IMR-90 (cell line): ENCODE results near the gene SERHL2. TPM values are rescaled to one million over a fixed set of nuclear protein-coding genes. Genes with fewer than 3 reads are reported as not detected.

Experiments used
- ATAC-seq: fragments of 200-7000 bp; cut with Tn5 transposase; 2 replicates; pipeline ENCODE4 v1.9.1; 2020; ENCODE audit warnings: low read depth, mild to moderate bottlenecking, moderate library complexity
- BruUV-seq: library from RNA; stranded (reverse); fragments of 400-500 nt; replicated peaks from 2 replicates; lab custom pipeline; 2021; lab: Mats Ljungman, UMichigan
- CTCF ChIA-PET: fragments of 300-600 bp; formaldehyde crosslinking; extraction: SDS; loops from one replicate; lab custom pipeline; 2021; ENCODE audit warnings: antibody characterized with exemption; lab: Yijun Ruan, JAX
- POLR2A ChIA-PET: fragments of 300-600 bp; sonication (Branson Sonifier 250); formaldehyde crosslinking; loops from one replicate; lab custom pipeline; 2022; ENCODE audit warnings: antibody characterized with exemption; ENCODE audit not compliant: unreplicated experiment; lab: Charles Lee
- DNase-seq: peaks from one replicate; pipeline ENCODE4 v3.0.0; 2013
- H2AFZ ChIP-seq: replicated peaks from 2 replicates; pipeline ENCODE3; 2013; ENCODE audit warnings: low read length, mild to moderate bottlenecking; ENCODE audit not compliant: poor library complexity
- H2AK5ac ChIP-seq: 2 replicates; pipeline ENCODE4 v1.6.1; 2013; ENCODE audit warnings: low read depth, low read length, inconsistent platforms
- H2AK9ac ChIP-seq: replicated peaks from 2 replicates; pipeline ENCODE3; 2013; ENCODE audit warnings: mild to moderate bottlenecking, low read depth, low read length, moderate library complexity; ENCODE audit not compliant: poor library complexity
- H2BK120ac ChIP-seq: 2 replicates; pipeline ENCODE4 v1.6.1; 2013; ENCODE audit warnings: low read depth, low read length, inconsistent platforms
- H2BK15ac ChIP-seq: 3 replicates; pipeline ENCODE4 v1.6.1; 2013; ENCODE audit warnings: low read depth, low read length, inconsistent platforms
- H2BK20ac ChIP-seq: 2 replicates; pipeline ENCODE4 v1.6.1; 2013; ENCODE audit warnings: low read depth, mild to moderate bottlenecking, inconsistent platforms, low read length, moderate library complexity
- H2BK5ac ChIP-seq: 2 replicates; pipeline ENCODE4 v1.6.1; 2013; ENCODE audit warnings: mild to moderate bottlenecking, low read depth, low read length, inconsistent platforms; ENCODE audit not compliant: poor library complexity, severe bottlenecking
- H3K14ac ChIP-seq: replicated peaks from 2 replicates; pipeline ENCODE4 v1.6.1; 2013; ENCODE audit warnings: low read depth, low read length, inconsistent platforms
- H3K18ac ChIP-seq: 2 replicates; pipeline ENCODE4 v1.6.1; 2013; ENCODE audit warnings: low read depth, low read length, control low read depth
- H3K23ac ChIP-seq: 2 replicates; pipeline ENCODE4 v1.6.1; 2013; ENCODE audit warnings: low read depth, low read length, inconsistent platforms
- H3K27ac ChIP-seq: 2 replicates; pipeline ENCODE4 v1.5.1; 2013; ENCODE audit warnings: mild to moderate bottlenecking, control low read depth, low read length; ENCODE audit not compliant: insufficient read depth
- H3K27me3 ChIP-seq: 2 replicates; pipeline ENCODE4 v1.6.1; 2013; ENCODE audit warnings: low read length; ENCODE audit not compliant: control insufficient read depth, insufficient read depth
- H3K36me3 ChIP-seq: 2 replicates; pipeline ENCODE4 v1.6.1; 2013; ENCODE audit warnings: low read length, mixed read lengths; ENCODE audit not compliant: control insufficient read depth, insufficient read depth
- H3K4ac ChIP-seq: 2 replicates; pipeline ENCODE4 v1.6.1; 2013; ENCODE audit warnings: low read depth, low read length, inconsistent platforms
- H3K4me1 ChIP-seq: 2 replicates; pipeline ENCODE4 v1.6.1; 2013; ENCODE audit warnings: low read length, mixed read lengths; ENCODE audit not compliant: control insufficient read depth, insufficient read depth
- H3K4me2 ChIP-seq: 2 replicates; pipeline ENCODE4 v1.6.1; 2013; ENCODE audit warnings: low read depth, mild to moderate bottlenecking, control low read depth, low read length, moderate library complexity
- H3K4me3 ChIP-seq: 2 replicates; pipeline ENCODE4 v1.5.1; 2013; ENCODE audit warnings: low read depth, mild to moderate bottlenecking, control low read depth, low read length, moderate library complexity; ENCODE audit not compliant: insufficient read depth
- H3K56ac ChIP-seq: 2 replicates; pipeline ENCODE4 v1.6.1; 2013; ENCODE audit warnings: low read length, inconsistent platforms; ENCODE audit not compliant: insufficient read depth; ENCODE audit errors: extremely low read depth
- H3K79me1 ChIP-seq, 2 experiments: 2 replicates each; pipeline ENCODE4 v1.6.1; 2013; ENCODE audit warnings: low read length in 2 of 2, inconsistent platforms in 1 of 2, low read depth in 1 of 2
- H3K9ac ChIP-seq: 2 replicates; pipeline ENCODE4 v1.6.1; 2013; ENCODE audit warnings: low read depth, low read length, control low read depth
- H3K9me1 ChIP-seq: 2 replicates; pipeline ENCODE4 v1.6.1; 2013; ENCODE audit warnings: low read length, inconsistent platforms; ENCODE audit not compliant: insufficient read depth
- H3K9me3 ChIP-seq: 2 replicates; pipeline ENCODE4 v1.6.1; 2013; ENCODE audit warnings: low read length; ENCODE audit not compliant: control insufficient read depth, insufficient read depth
- H4K20me1 ChIP-seq: 2 replicates; pipeline ENCODE4 v1.6.1; 2013; ENCODE audit warnings: low read length, inconsistent platforms; ENCODE audit not compliant: insufficient read depth
- H4K5ac ChIP-seq: 2 replicates; pipeline ENCODE4 v1.6.1; 2013; ENCODE audit warnings: mild to moderate bottlenecking, low read depth, low read length, control low read depth
- H4K8ac ChIP-seq, 2 experiments: 2 replicates each; pipeline ENCODE4 v1.6.1; 2013; ENCODE audit warnings: low read depth in 2 of 2, low read length in 2 of 2, control low read depth in 1 of 2, inconsistent platforms in 1 of 2
- H4K91ac ChIP-seq: 2 replicates; pipeline ENCODE4 v1.6.1; 2013; ENCODE audit warnings: low read depth, low read length, inconsistent platforms; ENCODE audit not compliant: insufficient read depth
- CHD1 ChIP-seq: IDR thresholded peaks from 2 replicates; pipeline ENCODE4 v1.6.1; 2012; ENCODE audit warnings: low read depth, low read length, improper control_type of control experiment
- NFE2L2 ChIP-seq: fragments of 150-350 bp; IDR thresholded peaks from 2 replicates; pipeline ENCODE4 v1.6.1; 2016; ENCODE audit warnings: low read depth, mild to moderate bottlenecking, low read length
- RAD21 ChIP-seq: IDR thresholded peaks from 2 replicates; pipeline ENCODE4 v1.6.1; 2012; ENCODE audit warnings: low read length, improper control_type of control experiment
- WGBS, 2 experiments: methylation state at CpG; one replicate each; pipeline versions ENCODE4 v1.1.5 to v1.1.7; 2013; ENCODE audit warnings: missing lambda C conversion rate in 2 of 2; ENCODE audit not compliant: insufficient read length in 1 of 2; ENCODE audit errors: extremely low coverage in 2 of 2; 5-methylcytosine and 5-hydroxymethylcytosine counted together
- dilution Hi-C: fragments of 300-500 bp; cut with HindIII; formaldehyde crosslinking; loops from one replicate; pipeline ENCODE4 v1.14.3; 2018; ENCODE audit warnings: low sequenced_read_pairs; ENCODE audit not compliant: unreplicated experiment
- in situ Hi-C: fragments of 300-500 bp; cut with MboI; formaldehyde crosslinking; loops from 3 replicates; pipeline ENCODE4 v1.14.3; 2019; ENCODE audit warnings: low sequenced_read_pairs, inconsistent platforms, mixed read lengths
- intact Hi-C: fragments of 100-400 bp; cut with micrococcal nuclease; formaldehyde crosslinking; loops from 2 replicates; pipeline ENCODE4 v1.10.0; 2022
- polyA plus RNA-seq, 3 experiments: library from polyadenylated mRNA; depleted of rRNA; stranded (reverse); fragments of >200 nt; gene quantifications; 2 replicates each; pipeline ENCODE4 v1.2.3, GENCODE V29; 2012; ENCODE audit warnings: low replicate concordance in 1 of 3
- total RNA-seq: library from RNA; depleted of rRNA; stranded (reverse); fragments of >200 nt; gene quantifications from 2 replicates; pipeline ENCODE4 v1.2.3, GENCODE V29; 2012

SERHL2 gene
- total and polyA plus RNA-seq, 2 of the 4 experiments (the other 2 are of a cell fraction): 4.5 to 5.0 TPM

DNA sequence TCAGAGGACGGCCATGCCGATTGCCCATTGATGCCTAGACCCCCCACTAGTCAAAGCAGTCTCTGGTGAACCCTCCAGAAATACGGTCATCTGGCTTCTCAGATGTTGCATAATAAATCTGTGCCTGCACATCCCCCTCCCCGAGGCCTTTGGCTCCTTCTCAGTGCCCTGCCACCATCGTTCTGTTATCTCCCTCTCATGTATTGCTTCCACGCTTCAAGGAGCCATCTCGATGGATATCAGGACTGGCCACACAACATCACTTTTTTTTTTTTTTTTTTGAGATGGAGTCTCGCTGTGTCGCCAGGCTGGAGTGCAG lies 32.6 kb upstream of the SERHL2 start:
- DNase-seq (no peak), ATAC-seq (no peak)
- Histone ChIP-seq H2AK9ac (no peak overlapping the region), H4K20me1 (no peaks in the 10 kb centered on the region; the same call in none of the 2 replicates), H3K79me1 (peaks cover 0 to 14% of the 10 kb centered on the region in 2 experiments; a peak in 1 of 4 replicates), H2BK20ac (no peak overlapping the region), H3K9ac (no peak overlapping the region), H4K8ac (no peak overlapping the region), H3K4me2 (no peak overlapping the region), H3K4ac (no peak overlapping the region), H3K27ac (no peak overlapping the region), H2BK5ac (no peak overlapping the region), H3K9me3 (no peaks in the 10 kb centered on the region), H3K18ac (no peak overlapping the region), H4K91ac (no peak overlapping the region), H3K56ac (no peak overlapping the region), H3K4me3 (no peak overlapping the region), H3K4me1 (peaks cover 3% of the 10 kb centered on the region), H3K9me1 (peaks cover 6% of the 10 kb centered on the region; the same call in 1 of the 2 replicates), H2AFZ (peak overlapping the region; percentile 63), H2BK120ac (no peak overlapping the region), H2AK5ac (no peak overlapping the region), H3K36me3 (peaks cover 9% of the 10 kb centered on the region; the same call in 1 of the 2 replicates), H3K27me3 (no peaks in the 10 kb centered on the region; the same call in 1 of the 2 replicates), H3K23ac (no peak overlapping the region), H3K14ac (no peak overlapping the region), H4K5ac (no peak overlapping the region), H2BK15ac (no peak overlapping the region)
- no TSS peak for BruUV-seq
- dilution Hi-C loops (no loop called here), in situ Hi-C loops (no loop called here), intact Hi-C loops (no loop called here)
- CTCF ChIA-PET: no interaction called here
- TF ChIP-seq CHD1: no peak
- no peak for TF ChIP-seq RAD21
- TF ChIP-seq NFE2L2: no peak
- POLR2A ChIA-PET: no interaction called here
- WGBS, 2 experiments: 90% methylated on average over 2 of the region's 9 CpGs; no CpG with 5 or more reads in 1 of the 2 experiments
